IPS-18c (cell line): ENCODE results near the gene TNFRSF1A.
A peak's percentile ranks its signal among the peaks of the same experiment; 100 is the strongest.

Source experiments
- H3K4me3 ChIP-seq: 2 replicates; pipeline ENCODE4 v1.7.0; 2013; ENCODE audit warnings: low read depth, mild to moderate bottlenecking, low read length, moderate library complexity; ENCODE audit not compliant: insufficient read depth
- H3K9me3 ChIP-seq: one replicate; pipeline ENCODE4 v1.6.1; 2013; ENCODE audit warnings: mild to moderate bottlenecking, low read length, moderate library complexity; ENCODE audit not compliant: control insufficient read depth, insufficient read depth

Gene TNFRSF1A

DNA sequence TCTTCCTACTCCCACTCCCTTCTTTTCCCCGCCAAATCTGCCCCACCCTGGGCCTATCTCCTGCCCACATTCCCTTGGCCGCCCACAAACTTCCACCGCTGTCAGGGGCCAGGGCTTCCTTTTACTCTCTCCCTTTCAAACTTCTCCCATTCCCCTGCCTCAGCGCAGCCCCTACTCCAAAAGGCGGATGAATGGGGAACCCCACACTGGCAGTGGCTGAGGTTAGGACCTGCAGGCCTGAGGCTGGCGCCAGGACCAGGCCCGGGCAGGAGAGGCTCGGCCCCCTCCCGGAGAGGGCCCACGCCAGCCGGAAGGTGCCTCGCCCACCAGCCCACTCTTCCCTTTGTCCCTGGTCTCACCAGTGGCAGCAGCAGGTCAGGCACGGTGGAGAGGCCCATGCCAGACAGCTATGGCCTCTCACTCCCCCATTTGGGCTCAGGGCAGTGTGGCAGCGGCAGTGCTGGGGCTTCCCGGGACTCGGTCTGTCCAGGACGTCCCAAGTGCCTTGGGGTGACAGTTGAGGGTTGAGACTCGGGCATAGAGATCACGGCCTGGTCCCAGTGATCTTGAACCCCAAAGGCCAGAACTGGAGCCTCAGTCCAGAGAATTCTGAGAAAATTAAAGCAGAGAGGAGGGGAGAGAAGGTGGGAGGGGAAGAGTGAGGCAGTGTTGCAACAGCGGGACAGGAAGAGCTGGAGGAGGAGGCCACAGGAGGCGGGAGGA, at the start of gene TNFRSF1A:
TSS of gene TNFRSF1A (minus strand) at position 660 of the 723 bp plus-strand sequence. CDS start at position 398, 262 bp downstream.
- H3K9me3 ChIP-seq, result no peaks in the 10 kb centered on the region
- H3K4me3 ChIP-seq, result peak within 1 kb of the TSS; percentile 92

DNA sequence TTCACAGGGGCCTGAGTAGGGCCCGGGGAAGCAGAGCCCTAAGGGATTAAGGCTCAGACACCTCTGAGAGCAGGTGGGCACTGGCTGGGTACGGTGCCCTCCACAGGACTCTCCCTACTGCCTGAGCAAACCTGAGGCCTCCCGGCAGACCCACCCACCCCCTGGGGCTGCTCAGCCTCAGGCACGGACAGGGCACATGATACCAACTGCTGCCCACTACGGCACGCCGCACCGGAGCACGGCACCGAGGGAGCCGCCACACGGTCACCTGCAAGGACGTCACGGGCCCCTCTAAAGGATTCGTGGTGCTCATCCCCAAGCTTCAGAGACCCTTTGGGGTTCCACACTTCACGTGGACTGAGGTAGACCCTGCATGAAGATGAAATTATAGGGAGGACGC, 49.1 kb upstream of the TNFRSF1A start:
- no peaks in the 10 kb centered on the region for H3K9me3 ChIP-seq

DNA sequence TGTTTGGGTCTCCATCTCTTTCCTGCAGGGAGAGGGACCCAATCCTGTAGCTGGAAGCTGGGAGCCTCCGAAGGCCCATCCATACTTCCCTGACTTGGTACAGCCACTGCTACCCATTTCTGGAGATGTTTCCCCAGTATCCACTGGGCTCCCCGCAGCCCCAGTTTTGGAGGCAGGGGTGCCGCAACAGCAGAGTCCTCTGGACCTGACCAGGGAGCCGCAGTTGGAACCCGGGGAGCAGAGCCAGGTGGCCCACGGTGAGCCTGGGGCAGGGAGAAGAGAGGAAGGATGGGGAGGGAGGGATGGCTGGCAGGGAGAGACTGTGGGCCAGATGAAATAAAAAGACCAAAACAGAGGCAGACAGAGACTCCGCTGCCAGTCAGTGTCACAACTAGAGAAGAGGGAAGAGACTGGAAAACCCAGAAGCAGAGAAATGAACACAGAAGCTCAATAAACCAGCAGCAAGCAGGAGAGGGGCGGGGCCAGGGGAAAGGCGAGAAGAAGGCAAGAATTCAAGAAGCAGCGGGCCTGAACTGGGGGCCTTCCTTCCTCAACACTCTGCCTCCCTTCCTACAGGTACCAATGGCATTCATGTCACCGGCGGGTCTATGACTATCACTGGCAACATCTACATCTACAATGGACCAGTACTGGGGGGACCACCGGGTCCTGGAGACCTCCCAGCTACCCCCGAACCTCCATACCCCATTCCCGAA, 48.4 kb upstream of the TNFRSF1A start:
- Histone ChIP-seq H3K4me3 (no peak overlapping the region), H3K9me3 (no peaks in the 10 kb centered on the region)

More for the DNA sequence above, 49.1 kb upstream of the TNFRSF1A start:
- no peak overlapping the region for H3K4me3 ChIP-seq

DNA sequence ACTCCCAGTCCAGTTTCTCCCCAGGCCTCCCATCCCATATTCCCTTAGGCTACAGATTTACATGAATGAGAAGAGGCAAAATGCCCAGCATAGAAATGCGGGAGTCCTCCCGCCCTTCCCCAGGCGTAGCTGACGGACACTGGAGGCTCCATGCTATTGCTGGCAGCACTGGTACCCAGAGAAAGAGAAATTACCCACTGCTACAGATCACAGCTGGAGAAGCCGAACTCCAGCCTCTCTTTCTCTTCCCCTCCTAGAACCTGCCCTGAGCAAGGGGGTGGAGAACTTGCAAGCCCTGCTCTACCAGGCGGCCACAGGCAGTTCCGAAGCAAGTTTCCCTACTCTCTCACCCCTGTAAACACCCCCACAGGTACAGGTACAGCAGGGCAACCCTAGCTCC, 45.7 kb upstream of the TNFRSF1A start:
- H3K9me3 ChIP-seq, result no peaks in the 10 kb centered on the region
- H3K4me3 ChIP-seq, result no peak overlapping the region; the same call in 1 of the 2 replicates

DNA sequence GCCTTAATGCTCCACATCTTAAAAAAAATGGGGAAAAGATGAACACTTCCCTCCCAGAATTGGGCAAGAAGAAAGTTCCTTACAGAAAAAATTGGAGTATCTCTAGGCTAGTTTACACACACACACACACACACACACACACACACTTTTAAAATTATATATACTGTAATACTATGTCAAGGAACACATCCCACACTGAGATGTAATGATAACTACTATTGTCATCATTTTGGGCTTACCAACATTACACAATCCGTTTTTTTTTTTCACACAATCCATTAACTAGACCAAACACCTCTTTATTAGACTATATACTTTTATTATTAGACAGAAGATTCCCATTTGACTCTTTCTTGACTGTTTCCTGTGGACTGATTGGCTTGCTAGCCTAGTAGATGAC, 44.6 kb upstream of the TNFRSF1A start:
- Histone ChIP-seq H3K9me3 (no peaks in the 10 kb centered on the region), H3K4me3 (no peak overlapping the region)

DNA sequence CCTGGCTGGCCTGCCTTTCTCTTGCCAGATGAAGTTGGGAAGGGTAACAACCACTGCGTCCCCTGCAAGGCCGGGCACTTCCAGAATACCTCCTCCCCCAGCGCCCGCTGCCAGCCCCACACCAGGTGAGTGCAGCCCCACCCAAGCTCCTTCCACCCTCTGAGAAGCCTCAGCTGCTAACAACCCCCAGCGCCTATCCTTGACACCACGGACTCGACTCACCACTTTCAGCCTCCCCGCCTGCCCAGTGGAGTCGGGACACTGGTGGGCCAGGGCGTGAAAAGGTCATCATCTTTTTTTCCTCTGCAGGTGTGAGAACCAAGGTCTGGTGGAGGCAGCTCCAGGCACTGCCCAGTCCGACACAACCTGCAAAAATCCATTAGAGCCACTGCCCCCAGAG, 44.2 kb upstream of the TNFRSF1A start:
- no peak overlapping the region for H3K4me3 ChIP-seq

DNA sequence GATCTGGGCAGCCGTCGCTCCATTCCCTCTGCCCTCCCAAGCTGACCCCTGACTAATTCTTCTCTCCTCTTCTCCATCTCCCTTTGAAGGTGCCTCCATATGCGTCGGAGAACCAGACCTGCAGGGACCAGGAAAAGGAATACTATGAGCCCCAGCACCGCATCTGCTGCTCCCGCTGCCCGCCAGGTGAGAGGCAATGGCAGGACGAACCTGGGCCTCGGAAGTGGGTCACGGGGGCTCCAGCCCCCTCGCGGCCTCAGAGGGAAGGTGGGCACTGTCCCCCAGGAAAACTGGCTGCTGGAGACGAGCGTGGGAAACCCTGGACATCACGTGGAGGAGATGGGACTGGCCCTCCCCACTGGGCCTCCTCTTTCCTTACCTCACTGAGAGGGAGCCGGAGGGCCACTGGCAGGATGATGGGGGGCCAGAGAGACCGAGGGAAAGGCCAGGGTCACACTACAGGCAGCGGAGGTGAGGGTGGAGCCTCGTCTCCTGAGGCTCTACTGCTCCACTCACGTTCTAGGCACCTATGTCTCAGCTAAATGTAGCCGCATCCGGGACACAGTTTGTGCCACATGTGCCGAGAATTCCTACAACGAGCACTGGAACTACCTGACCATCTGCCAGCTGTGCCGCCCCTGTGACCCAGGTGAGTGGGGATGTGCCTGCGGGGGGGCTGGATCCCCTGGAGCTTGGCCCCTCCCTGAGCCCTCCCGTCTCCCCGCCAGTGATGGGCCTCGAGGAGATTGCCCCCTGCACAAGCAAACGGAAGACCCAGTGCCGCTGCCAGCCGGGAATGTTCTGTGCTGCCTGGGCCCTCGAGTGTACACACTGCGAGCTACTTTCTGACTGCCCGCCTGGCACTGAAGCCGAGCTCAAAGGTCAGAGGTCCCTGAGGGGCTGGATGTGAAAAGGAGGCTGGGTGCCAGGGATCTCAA, 42.9 kb upstream of the TNFRSF1A start:
- Histone ChIP-seq H3K4me3 (no peak overlapping the region), H3K9me3 (no peaks in the 10 kb centered on the region)

More for the DNA sequence above, 44.2 kb upstream of the TNFRSF1A start:
- H3K9me3 ChIP-seq, result no peaks in the 10 kb centered on the region

DNA sequence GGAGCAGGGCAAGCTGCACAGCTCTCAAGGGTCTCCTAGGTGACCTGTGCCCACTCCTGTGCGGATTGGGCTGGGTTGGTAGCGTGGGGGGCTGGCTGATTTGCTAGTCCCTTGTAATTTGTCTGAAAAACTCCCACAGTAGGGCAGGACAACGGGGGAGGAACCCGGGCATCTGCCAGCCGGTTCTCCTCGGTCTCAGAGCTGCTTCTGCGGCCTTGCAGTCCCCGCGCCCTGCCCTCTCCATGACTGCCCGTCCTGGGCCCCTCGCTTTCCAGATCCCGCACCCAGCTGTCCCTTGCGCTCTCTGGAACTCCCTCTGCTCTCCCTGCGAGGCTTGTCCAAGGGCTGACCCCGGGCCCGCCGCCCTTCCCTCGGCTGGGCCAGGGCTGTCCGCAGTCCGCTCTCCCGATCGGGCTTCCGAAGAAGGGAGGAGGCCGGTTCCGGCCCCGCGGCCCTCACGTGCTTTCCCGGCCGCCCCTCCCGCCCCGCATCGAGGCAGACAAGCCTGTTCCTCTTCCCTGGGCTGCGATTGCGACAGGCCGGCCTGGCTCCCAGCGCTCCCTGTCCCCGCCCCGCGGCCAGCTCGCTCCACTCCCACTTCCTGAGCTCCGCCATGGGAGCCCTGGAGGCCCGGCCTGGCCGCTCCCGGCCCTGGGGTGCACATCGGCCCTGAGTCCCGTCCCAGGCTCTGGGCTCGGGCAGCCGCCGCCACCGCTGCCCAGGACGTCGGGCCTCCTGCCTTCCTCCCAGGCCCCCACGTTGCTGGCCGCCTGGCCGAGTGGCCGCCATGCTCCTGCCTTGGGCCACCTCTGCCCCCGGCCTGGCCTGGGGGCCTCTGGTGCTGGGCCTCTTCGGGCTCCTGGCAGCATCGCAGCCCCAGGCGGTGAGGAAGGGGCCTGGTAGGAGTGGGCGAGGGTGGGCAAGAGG, 42.0 kb upstream of the TNFRSF1A start, which contains the start of gene LTBR:
TSS of gene LTBR (plus strand) at position 591 of the 927 bp plus-strand sequence. CDS start at position 788, 197 bp downstream.
- H3K4me3 ChIP-seq, result no peak within 1 kb of the TSS
- H3K9me3 ChIP-seq, result no peaks in the 10 kb centered on the region

DNA sequence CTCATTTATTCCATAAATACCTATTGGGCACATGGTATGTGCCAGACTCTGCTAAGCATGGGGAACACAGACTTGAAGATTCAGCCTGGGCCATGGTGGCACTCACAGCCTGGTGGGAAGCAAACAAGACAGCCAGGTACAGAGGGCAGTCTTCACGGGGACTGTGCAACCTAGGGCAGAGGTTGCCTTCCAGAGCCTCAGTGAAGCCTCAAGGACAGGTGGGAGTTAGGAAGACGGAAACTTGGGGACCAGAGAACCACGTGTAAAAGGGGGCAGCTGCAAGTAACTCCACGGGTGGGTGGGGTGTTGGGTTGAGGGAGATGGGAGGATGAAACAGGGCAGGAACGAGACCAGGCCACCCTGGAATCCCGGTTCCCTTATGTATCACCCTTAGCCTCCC, 41.1 kb upstream of the TNFRSF1A start:
- Histone ChIP-seq H3K9me3 (no peaks in the 10 kb centered on the region), H3K4me3 (no peak overlapping the region)

DNA sequence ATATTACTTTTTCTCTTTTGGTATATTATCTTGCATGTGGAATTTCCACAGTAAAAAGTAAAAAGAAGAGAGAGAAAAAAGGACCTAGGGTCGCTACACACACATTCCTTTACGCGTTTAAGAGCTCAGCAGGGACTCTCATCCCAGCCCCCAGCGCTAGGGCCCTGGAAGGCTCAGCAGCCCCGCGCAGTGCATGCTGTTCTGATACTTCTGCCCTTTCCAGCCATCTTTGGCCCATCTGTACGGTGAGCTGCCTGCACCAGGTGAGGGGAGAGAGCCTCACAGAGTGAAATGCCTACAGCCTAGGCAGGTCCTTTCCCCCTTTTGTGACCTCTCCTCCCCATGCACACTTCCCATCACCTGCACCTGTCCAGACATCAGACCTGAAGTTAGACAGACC, 40.5 kb upstream of the TNFRSF1A start:
- Histone ChIP-seq H3K9me3 (no peaks in the 10 kb centered on the region), H3K4me3 (no peak overlapping the region)

DNA sequence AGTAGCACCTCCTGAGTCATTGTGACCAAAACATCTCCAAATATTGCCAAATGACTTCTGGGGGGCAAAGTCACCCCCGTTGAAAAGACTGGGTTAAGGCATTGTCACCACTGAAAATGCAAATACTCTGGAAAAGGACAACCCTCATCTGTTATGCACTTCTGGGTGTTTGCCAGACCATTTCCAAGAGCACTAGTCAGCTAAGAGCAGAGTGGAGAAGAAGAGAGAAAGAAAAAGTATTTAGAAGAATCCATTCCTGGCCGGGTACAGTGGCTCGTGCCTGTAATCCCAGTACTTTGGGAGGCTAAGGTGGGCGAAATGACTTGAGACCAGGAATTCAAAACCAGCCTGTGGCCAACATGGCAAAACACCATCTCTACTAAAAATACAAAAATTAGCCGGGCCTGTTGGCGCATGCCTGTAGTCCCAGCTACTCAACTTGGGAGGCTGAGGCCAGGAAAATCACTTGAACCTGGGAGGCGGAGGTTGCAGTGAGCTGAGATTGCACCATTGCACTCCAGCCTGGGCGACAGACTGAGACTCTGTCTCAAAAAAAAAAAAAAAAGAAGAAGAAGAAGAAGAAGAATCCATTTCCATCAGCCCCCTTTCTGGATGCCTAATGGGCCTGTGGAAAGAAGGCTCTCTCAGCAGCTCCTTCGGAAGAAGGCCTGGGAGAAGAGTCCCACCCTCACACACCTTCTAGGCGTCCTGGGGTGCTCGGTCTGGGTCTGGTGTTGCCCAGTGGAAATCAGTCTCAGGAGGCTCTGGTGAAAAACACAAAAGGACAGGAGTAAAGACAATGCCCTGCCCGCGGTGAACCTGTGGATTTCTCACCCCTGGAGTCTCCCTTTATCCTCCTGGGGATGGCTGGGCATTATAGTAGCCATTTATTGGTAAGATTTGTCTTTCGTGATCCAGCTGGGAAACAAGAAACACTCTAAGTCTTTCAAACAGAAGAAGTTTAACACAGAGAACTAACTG, 38.6 kb upstream of the TNFRSF1A start:
- Histone ChIP-seq H3K4me3 (no peak overlapping the region; the same call in 1 of the 2 replicates), H3K9me3 (no peaks in the 10 kb centered on the region)

DNA sequence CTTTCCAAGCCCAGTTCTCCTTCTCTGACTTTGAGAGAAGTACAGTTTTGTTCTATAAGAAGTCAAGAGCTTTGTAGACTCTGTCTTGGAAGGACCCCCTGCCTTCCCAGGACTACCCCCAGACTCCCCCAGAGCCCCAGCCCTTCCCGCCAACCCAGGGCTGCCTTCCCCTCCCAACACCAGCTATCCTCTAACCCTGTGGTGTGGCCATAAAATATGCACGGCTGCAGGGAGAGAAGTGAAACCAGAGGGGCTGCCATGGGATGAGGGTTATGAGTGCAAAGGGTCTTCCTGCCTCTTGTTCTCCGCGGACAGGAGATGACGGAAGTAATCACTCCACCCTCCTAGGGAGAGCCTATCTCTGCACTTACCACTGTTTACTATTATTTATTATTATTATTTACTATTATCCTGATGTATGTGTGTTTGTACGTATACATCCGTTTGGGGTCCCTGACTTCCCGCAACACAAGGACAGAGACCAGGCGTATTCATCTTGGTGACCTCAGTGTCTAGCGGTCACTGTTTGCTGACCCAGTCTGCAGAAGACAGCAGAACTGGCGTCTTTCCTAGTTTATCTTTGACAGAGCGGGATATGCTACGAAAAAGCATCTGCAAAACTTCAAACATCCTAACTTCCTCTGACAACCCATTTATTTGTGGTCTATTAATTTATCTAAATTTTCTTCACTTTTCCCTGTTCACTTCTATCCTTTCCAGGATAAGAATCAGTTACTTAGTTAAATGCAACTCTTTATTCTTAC, 37.0 kb upstream of the TNFRSF1A start:
- Histone ChIP-seq H3K4me3 (no peak overlapping the region), H3K9me3 (no peaks in the 10 kb centered on the region)

DNA sequence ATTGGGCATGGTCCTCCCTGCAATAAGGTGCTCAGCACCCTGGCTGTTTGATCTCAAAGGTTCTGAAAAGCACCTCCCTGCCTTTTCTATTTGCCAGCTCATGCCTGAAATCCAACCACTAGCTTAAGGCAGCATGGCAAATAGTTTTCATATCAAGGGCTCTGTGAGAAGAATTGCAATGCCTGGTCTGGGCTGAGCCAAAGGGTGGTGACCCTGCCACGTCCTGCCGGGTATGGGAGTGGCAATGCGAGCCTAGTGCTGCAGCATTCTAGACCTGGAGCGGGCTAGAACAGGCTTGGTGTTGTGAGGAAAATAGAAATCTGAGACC, 35.8 kb upstream of the TNFRSF1A start:
- H3K9me3 ChIP-seq, result no peaks in the 10 kb centered on the region
- H3K4me3 ChIP-seq, result no peak overlapping the region

DNA sequence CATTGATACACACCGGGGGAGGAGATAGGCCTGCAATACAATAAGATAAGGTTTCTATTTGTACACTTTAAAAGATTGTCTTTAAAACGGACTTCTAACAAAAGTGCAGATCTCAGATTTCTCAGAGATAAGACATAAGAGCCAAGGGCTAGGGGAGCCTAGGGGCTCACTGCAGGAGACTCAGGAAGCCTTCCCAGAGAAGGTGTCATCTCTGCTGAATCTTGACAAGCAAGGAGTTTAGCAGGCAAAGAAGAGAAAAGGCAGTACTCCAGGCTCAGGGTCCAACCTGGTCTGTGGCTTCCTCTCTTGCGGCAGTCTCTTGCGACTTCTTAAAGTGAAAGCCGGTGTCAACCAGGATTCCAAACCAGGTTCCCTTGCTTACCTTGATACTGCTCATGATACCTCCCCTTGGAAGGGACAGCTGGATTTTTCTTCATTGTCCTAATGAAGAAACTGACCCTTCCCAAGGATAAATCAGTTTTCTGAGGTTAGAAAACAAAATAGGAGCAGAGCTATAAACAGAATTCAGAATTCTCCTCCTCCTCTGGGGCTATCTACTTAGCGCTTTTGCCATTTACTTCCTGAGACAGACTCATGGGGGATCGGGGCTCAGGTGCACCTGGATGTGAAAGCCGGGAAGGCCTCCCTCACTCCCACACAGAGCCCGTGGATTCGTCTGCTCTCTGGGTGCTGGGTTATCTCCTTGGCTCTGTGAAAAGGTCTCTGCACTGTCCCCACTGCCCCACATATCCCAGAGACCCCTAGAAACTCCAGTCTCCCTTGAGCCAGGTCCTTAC, 35.2 kb upstream of the TNFRSF1A start:
- no peak overlapping the region for H3K4me3 ChIP-seq
- H3K9me3 ChIP-seq, result no peaks in the 10 kb centered on the region
